HepG2 (cell line): ENCODE results near the gene NINJ2. TPM values are rescaled to one million over a fixed set of nuclear protein-coding genes. Genes with fewer than 3 reads are reported as not detected.

Experiments used
- ATAC-seq: fragments of 200-7000 bp; cut with Tn5 transposase; 3 replicates; pipeline ENCODE4 v1.9.1; 2020; ENCODE audit warnings: mild to moderate bottlenecking, moderate library complexity
- BruUV-seq: library from RNA; stranded (reverse); fragments of 400-500 nt; replicated peaks from 2 replicates; lab custom pipeline; 2021; lab: Mats Ljungman, UMichigan
- CTCF ChIA-PET: fragments of 300-600 bp; formaldehyde crosslinking; extraction: SDS; loops from one replicate; lab custom pipeline; 2021; ENCODE audit warnings: low total read pairs, inconsistent platforms, low intra/inter-chr PET ratio; lab: Yijun Ruan, JAX
- POLR2A ChIA-PET: fragments of 350-600 bp; sonication (Branson Sonifier 250); formaldehyde crosslinking; loops from one replicate; lab custom pipeline; 2020; ENCODE audit warnings: antibody characterized with exemption, inconsistent platforms; lab: Yijun Ruan, JAX
- DNase-seq: peaks from one replicate; pipeline ENCODE4 v3.0.0-alpha.2; 2015; ENCODE audit warnings: low spot score
- FAIRE-seq: peaks from 3 replicates; lab custom pipeline; 2011; peaks lifted over from hg19 to GRCh38; lab: Jason Lieb, UNC
- H2AFZ ChIP-seq: one replicate; pipeline ENCODE4 v1.6.1; 2011; ENCODE audit warnings: low read length, inconsistent platforms
- H3K27ac ChIP-seq: fragments of 300-600 bp; 3 replicates; pipeline ENCODE4 v1.8.0; 2011; ENCODE audit warnings: mixed run types, mild to moderate bottlenecking, mixed read lengths, low read length, inconsistent platforms; ENCODE audit not compliant: insufficient read depth; ENCODE audit errors: extremely low read length
- H3K27me3 ChIP-seq, 2 experiments: fragments of 200-600 bp in 1 of 2; 2 replicates in 1 of 2; 3 replicates in 1 of 2; pipeline versions ENCODE4 v1.6.0 to v1.8.0; 2011; ENCODE audit warnings: low read length in 2 of 2, mild to moderate bottlenecking in 2 of 2, moderate library complexity in 2 of 2, inconsistent platforms in 1 of 2; ENCODE audit not compliant: insufficient read depth in 2 of 2, control insufficient read depth in 1 of 2
- H3K36me3 ChIP-seq, 2 experiments: fragments of 200-600 bp in 1 of 2; replicated peaks in 1 of 2; 2 replicates in 1 of 2; 3 replicates in 1 of 2; pipeline versions ENCODE4 v1.5.1 to v1.8.0; 2011; ENCODE audit warnings: low read length in 2 of 2, inconsistent platforms in 1 of 2; ENCODE audit not compliant: insufficient read depth in 2 of 2, control insufficient read depth in 1 of 2
- H3K4me1 ChIP-seq: 2 replicates; pipeline ENCODE4 v1.5.1; 2012; ENCODE audit warnings: low read length, inconsistent platforms; ENCODE audit not compliant: insufficient read depth
- H3K4me2 ChIP-seq: 2 replicates; pipeline ENCODE4 v1.6.0; 2011; ENCODE audit warnings: low read depth, low read length, inconsistent platforms
- H3K4me3 ChIP-seq, 3 experiments: fragments of 200-600 bp in 1 of 3; sonication (generic), shearing (Covaris generic) in 1 of 3; replicated peaks in 1 of 3; 2 replicates each; pipeline ENCODE4 v1.5.1; 2011 to 2016; ENCODE audit warnings: low read length in 3 of 3, inconsistent platforms in 2 of 3, low read depth in 2 of 3, mild to moderate bottlenecking in 2 of 3, control low read depth in 1 of 3, mixed read lengths in 1 of 3; ENCODE audit not compliant: insufficient read depth in 1 of 3
- H3K79me2 ChIP-seq: one replicate; pipeline ENCODE4 v1.6.1; 2011; ENCODE audit warnings: low read length, inconsistent platforms; ENCODE audit not compliant: insufficient read depth
- H3K9ac ChIP-seq: 2 replicates; pipeline ENCODE4 v1.6.0; 2011; ENCODE audit warnings: mild to moderate bottlenecking, low read depth, low read length, inconsistent platforms; ENCODE audit not compliant: insufficient read depth
- H3K9me3 ChIP-seq: 2 replicates; pipeline ENCODE4 v1.5.1; 2012; ENCODE audit warnings: mild to moderate bottlenecking, low read length
- H4K20me1 ChIP-seq: 2 replicates; pipeline ENCODE4 v1.6.0; 2011; ENCODE audit warnings: inconsistent platforms, mild to moderate bottlenecking, low read length, moderate library complexity; ENCODE audit not compliant: insufficient read depth
- AGO1 ChIP-seq: fragments of 200-400 bp; formaldehyde crosslinking; IDR thresholded peaks from 2 replicates; pipeline ENCODE4 v1.6.1; 2017; ENCODE audit warnings: mild to moderate bottlenecking, low read depth, low read length, moderate library complexity; ENCODE audit not compliant: poor library complexity, severe bottlenecking
- BHLHE40 ChIP-seq: IDR thresholded peaks from 2 replicates; pipeline ENCODE4 v1.6.1; 2011; ENCODE audit warnings: low read length, improper control_type of control experiment
- HOXD1 ChIP-seq: sonication (generic); formaldehyde crosslinking; IDR thresholded peaks from 2 replicates; pipeline ENCODE4 v1.5.0; 2020; ENCODE audit warnings: missing genetic modification reagents
- NPAS2 ChIP-seq: sonication (generic); formaldehyde crosslinking; IDR thresholded peaks from 2 replicates; pipeline ENCODE4 v1.8.0; 2022; ENCODE audit warnings: mild to moderate bottlenecking, missing genetic modification reagents, borderline replicate concordance
- PRDM10 ChIP-seq: sonication (generic); formaldehyde crosslinking; IDR thresholded peaks from 2 replicates; pipeline ENCODE4 v1.4.0; 2020; ENCODE audit warnings: low read depth, missing genetic modification reagents
- SP5 ChIP-seq: IDR thresholded peaks from 2 replicates; pipeline ENCODE4 v1.6.1; 2016; ENCODE audit warnings: low read depth, borderline replicate concordance
- ZBTB26 ChIP-seq: IDR thresholded peaks from 2 replicates; pipeline ENCODE4 v1.6.1; 2016; ENCODE audit warnings: missing compliant biosample characterization, missing genetic modification reagents, borderline replicate concordance
- ZFP36 ChIP-seq: fragments of 150-350 bp; IDR thresholded peaks from 2 replicates; pipeline ENCODE4 v1.6.1; 2018; ENCODE audit warnings: borderline replicate concordance, low read length, low read depth; ENCODE audit not compliant: partially characterized antibody
- ZNF547 ChIP-seq: sonication (generic); formaldehyde crosslinking; IDR thresholded peaks from 2 replicates; pipeline ENCODE4 v1.5.1; 2020; ENCODE audit warnings: mild to moderate bottlenecking, missing genetic modification reagents
- ZNF556 ChIP-seq: sonication (generic); formaldehyde crosslinking; IDR thresholded peaks from 2 replicates; pipeline ENCODE4 v1.4.0; 2020; ENCODE audit warnings: mild to moderate bottlenecking, missing genetic modification reagents, borderline replicate concordance
- ZNF615 ChIP-seq: sonication (generic); formaldehyde crosslinking; IDR thresholded peaks from 2 replicates; pipeline ENCODE4 v1.5.0; 2020; ENCODE audit warnings: mild to moderate bottlenecking, missing genetic modification reagents, borderline replicate concordance
- WGBS: methylation state at CpG from one replicate; pipeline ENCODE4 v1.1.6; 2017; ENCODE audit warnings: low lambda C conversion rate; 5-methylcytosine and 5-hydroxymethylcytosine counted together
- in situ Hi-C: cut with HindIII; loops from 2 replicates; pipeline ENCODE4 v1.10.0; 2017; ENCODE audit warnings: low pct_unique_long_range_greater_than_20kb; ENCODE audit not compliant: extremely low pct_ligation_motif_present
- intact Hi-C: fragments of 100-400 bp; cut with micrococcal nuclease; formaldehyde crosslinking; loops from one replicate; pipeline ENCODE4 v1.10.0; 2022; ENCODE audit not compliant: unreplicated experiment
- polyA plus RNA-seq, 8 experiments: library from polyadenylated mRNA; depleted of rRNA in 3 of 8; stranded (reverse) in 7 of 8; unstranded in 1 of 8; fragments of >200 nt; fragmentation: Illumina TruSeq in 4 of 8; extraction: Trizol in 4 of 8; gene quantifications; 2 replicates each; pipeline versions ENCODE4 v1.2.1 to v1.2.3, GENCODE V29; 2011 to 2016; ENCODE audit warnings: low read depth in 4 of 8, missing spikeins in 1 of 8, mixed read lengths in 1 of 8; ENCODE audit not compliant: insufficient read depth in 1 of 8
- total RNA-seq, 5 experiments: library from RNA; depleted of rRNA; stranded (reverse); fragments of >200 nt; fragmentation: Illumina TruSeq; extraction: Trizol; gene quantifications; 2 replicates each; pipeline ENCODE4 v1.2.3, GENCODE V29; 2016; ENCODE audit warnings: low read depth in 1 of 5
- TF ChIP-seq, protein P1 (sequence below): sonication (generic); formaldehyde crosslinking; IDR thresholded peaks from 2 replicates; pipeline ENCODE4 v1.8.0; 2022; ENCODE audit warnings: mild to moderate bottlenecking, missing genetic modification reagents
- TF ChIP-seq, protein P2 (sequence below): sonication (generic); formaldehyde crosslinking; IDR thresholded peaks from 2 replicates; pipeline ENCODE4 v1.5.0; 2020; ENCODE audit warnings: missing genetic modification reagents

The NINJ2 gene
- total and polyA plus RNA-seq, 2 of the 13 experiments (the other 11 are each of a cell fraction or from before 2014, with no cell fraction given) = 0.62 to 3.8 TPM

GRCh38 chr12:692274-692673 is 29.0 kb upstream of the NINJ2 start (continued):
- TF ChIP-seq PRDM10 (CRISPR knock-in tag) (no peak), ZNF547 (CRISPR knock-in tag) (no peak), ZNF556 (CRISPR knock-in tag) (no peak), ZBTB26 (CRISPR knock-in tag) (no peak)
- TF ChIP-seq, protein P1, sequence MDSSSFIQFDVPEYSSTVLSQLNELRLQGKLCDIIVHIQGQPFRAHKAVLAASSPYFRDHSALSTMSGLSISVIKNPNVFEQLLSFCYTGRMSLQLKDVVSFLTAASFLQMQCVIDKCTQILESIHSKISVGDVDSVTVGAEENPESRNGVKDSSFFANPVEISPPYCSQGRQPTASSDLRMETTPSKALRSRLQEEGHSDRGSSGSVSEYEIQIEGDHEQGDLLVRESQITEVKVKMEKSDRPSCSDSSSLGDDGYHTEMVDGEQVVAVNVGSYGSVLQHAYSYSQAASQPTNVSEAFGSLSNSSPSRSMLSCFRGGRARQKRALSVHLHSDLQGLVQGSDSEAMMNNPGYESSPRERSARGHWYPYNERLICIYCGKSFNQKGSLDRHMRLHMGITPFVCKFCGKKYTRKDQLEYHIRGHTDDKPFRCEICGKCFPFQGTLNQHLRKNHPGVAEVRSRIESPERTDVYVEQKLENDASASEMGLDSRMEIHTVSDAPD = no peak
- TF ChIP-seq, all 625 proteins: peak for 0

- Histone ChIP-seq H4K20me1 (no peaks in the 10 kb centered on the region), H3K4me3 (no peak overlapping the region), H3K27ac (no peak overlapping the region), H2AFZ (no peak overlapping the region), H3K9ac (no peak overlapping the region), H3K79me2 (no peaks in the 10 kb centered on the region), H3K27me3 (no peaks in the 10 kb centered on the region; a peak in 1 of 5 replicates), H3K9me3 (no peaks in the 10 kb centered on the region), H3K4me1 (peaks cover 23% of the 10 kb centered on the region), H3K36me3 (no peaks in the 10 kb centered on the region), H3K4me2 (no peak overlapping the region)
- ATAC-seq (no peak), FAIRE-seq (no peak), DNase-seq (no peak)
- intact Hi-C loops = no loop called here
- WGBS = 68% methylated on average over 12 of the region's 12 CpGs
- no TSS peak for BruUV-seq
- TF ChIP-seq ZNF615 (CRISPR knock-in tag) = no peak
- TF ChIP-seq ZFP36 = no peak
- no peak for TF ChIP-seq HOXD1 (CRISPR knock-in tag)
- no peak for TF ChIP-seq NPAS2 (CRISPR knock-in tag)
- TF ChIP-seq SP5 = no peak
- TF ChIP-seq AGO1 = no peak
- 0 out of 2 replicates have a peak, but pooled peaks have one; percentile 30 for TF ChIP-seq BHLHE40
- TF ChIP-seq, protein P2, sequence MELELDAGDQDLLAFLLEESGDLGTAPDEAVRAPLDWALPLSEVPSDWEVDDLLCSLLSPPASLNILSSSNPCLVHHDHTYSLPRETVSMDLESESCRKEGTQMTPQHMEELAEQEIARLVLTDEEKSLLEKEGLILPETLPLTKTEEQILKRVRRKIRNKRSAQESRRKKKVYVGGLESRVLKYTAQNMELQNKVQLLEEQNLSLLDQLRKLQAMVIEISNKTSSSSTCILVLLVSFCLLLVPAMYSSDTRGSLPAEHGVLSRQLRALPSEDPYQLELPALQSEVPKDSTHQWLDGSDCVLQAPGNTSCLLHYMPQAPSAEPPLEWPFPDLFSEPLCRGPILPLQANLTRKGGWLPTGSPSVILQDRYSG = no peak
- CTCF ChIA-PET = no interaction called here
- POLR2A ChIA-PET = no interaction called here
- in situ Hi-C loops = no loop called here
Observed at GRCh38 chr12:690466-690865, 27.2 kb upstream of the NINJ2 start.
